Nucleus accumbens (tissue), 56 donors: ENCODE measurements around the gene DEGS2.

Source experiments
- DNase-seq, 56 donors: peaks; one replicate each; lab custom pipeline; 2025; lab: John Stamatoyannopoulos, UW

The DEGS2 gene

DNA sequence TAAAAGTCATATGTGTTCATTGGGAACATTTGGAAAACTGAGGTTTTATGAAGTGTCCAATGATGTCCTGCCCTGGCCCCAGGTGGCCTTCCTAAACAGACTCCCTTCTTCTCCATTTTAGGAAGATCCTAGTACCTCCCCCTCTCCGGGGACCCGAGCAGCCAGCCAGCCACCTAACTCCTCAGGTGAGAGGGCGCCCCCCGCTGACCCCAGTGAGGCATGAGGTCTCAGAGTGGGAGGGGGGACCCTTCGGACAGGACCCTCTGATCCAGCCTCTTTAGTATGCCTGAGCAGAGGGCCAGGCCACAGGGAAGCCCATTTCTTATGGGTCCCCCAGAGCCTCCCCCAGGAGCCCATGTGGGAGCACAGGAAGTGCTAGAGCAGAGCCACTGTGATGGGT, 23.7 kb downstream of the DEGS2 start:
- DNase-seq = no peak

- DNase-seq = peak in 5 of 56 donors; percentile 14 to 56 (median 37)
These were observed 24.4 kb downstream of the DEGS2 start for GRCh38 chr14:100135073-100135472.

GRCh38 chr14:100134586-100134985, 24.9 kb downstream of the DEGS2 start:
- no peak for DNase-seq

DNA sequence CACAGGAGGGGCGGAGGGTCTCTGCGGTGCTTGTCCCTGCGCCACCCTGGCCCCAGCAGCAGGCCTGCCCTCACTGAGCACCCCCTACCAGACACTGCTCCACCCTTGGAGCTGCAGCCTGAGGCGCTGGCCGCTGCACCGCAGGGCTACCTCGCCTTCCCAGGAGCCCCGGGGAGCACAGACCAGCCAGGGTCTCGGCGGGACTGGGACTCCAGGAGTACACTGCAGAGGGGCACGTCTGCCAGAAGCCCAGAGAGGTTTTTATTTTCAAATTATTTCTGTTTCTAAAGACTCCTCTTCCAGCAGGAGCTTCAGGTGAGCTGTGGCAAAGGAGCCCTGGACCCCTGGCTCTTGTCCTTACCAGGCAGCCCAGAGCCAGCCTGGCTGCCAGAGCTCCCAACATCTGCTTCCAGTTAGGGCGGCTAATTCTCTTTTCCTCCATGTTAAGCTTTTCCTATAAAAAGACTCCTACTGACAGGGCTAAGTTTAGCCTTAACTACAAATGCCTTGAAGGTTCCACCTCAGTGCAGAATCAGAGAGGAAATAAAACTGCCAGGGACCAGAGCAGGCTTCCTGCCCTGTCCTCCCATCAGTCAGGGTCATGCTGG, 26.4 kb downstream of the DEGS2 start:
- DNase-seq = no peak

DNA sequence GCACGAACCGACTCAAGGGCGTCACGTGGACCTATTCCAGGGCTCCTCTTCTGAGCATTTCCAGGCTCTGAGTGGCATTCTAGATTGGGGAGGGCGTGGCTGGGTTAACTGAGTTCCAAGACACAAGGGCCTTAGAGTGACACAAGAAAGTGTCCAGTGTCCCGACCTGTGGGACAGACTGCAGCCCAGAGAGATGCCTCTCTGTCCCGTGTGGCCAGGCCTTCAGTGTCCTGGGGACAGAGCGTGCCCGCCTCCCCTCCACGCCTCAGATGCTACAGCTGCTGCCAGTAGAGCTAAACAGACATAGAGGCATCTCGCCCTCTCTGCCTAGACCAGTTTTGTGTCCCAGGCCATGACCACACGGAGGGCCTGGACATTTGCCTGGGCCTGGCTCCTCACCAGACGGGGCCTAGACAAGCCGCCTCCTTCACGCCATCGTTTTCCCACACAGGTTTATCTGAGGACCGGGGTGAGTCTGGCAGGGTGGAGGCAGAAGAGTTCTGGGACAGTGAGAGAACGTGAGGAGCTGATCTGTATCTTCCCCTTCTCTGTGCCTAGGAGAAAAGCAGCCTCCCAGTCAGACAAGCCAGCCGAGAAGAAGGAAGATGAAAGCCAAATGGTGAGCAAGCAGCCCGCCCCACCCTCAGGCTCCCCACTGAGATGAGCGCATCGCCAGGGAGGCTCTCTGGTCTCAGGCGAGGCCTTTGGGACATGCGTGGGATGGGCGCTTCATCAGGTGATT, 27.1 kb downstream of the DEGS2 start:
- DNase-seq = peak in 1 of 56 donors; percentile 15

DNA sequence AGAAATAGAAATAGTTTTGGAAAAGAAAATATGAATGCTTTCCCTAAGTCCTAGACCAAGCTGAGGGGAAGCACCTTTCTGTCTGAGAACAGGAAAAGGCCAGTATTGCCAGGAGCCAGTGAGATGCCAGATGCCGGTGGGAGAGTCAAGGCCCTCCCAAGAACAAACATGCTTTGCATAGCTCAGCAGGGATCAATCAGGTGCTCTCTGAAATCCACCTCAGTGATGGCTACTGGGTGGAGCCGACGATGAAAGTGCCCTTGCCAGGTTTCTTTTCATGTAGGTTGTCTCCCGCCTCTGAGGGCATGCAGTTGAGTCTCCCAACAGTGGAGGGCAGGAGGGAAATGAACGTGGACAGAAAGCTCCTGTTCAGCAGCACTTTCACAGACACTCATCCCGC, 28.3 kb downstream of the DEGS2 start:
- no peak for DNase-seq

DNA sequence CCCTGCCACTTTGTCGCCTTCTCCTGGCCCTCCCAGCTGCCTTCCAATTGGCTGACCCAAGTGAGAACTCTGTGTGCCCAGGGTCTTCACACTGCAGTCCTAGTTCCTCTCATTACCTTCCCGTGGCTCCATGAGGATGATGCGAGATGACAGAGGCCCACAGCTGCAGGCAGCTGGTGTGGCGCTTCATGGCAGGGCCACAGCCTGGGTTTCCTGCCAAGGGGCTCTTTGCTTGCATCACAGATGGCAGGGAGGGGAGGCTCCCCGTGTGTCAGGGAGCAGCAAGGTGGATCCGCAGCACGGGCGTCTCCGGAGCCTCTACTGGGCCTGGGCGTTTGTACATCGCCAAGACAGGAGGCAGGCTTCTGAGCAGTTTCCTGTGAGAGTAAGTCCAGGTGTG, 28.9 kb downstream of the DEGS2 start:
- DNase-seq = no peak

DNA sequence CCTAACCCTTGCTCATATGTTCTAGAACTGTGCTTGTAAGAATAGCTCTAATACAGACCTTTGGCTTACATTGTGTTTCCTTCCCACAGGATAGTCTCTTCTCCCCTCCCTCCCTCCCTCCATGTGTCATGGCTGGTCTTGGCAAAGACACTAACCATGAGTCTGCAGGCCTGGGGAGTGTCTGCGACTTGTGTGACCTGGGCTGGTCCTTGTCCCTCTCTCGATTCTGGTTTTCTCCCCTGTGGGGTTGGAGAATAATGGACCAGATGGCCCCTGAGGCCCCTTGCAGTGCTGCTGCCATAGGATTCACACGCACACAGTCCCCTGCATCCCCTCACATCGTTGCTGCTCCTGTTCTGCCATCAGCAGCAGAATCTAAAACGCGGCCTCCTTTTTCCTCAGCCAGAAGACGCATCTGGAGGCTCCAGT, 30.3 kb downstream of the DEGS2 start:
- no peak for DNase-seq

DNA sequence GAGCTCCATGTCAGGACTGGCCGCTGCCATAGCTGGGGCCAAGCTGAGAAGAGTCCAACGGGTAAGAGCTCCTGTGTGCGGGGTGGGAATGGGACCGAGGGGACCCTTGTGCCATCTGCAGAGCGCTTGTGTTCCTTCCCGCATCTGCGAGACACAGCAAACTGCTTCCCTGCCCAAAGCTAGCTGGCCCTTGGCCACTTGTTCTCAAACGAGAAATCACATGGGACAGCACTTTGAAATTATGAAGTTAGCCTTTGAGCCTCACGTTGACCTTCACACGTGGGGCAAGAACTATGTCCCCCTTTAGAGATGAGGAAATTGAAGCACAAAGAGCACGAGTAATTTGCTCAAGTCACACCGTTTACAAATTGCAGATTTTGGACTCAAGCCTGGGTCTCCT, 30.8 kb downstream of the DEGS2 start:
- DNase-seq = no peak

- no peak for DNase-seq
These were observed 31.5 kb downstream of the DEGS2 start for GRCh38 chr14:100127853-100128455.

GRCh38 chr14:100126401-100126800, 33.0 kb downstream of the DEGS2 start:
- DNase-seq = no peak

GRCh38 chr14:100124551-100125088, 34.8 kb downstream of the DEGS2 start:
- DNase-seq = no peak

- DNase-seq = no peak
These were observed 35.8 kb downstream of the DEGS2 start for GRCh38 chr14:100123618-100124017.

- DNase-seq = no peak
These were observed 36.8 kb downstream of the DEGS2 start for GRCh38 chr14:100122481-100123223.

GRCh38 chr14:100121643-100122480, 37.6 kb downstream of the DEGS2 start:
- DNase-seq = no peak

- DNase-seq = peak in 22 of 56 donors; percentile 12 to 67 (median 38)
These were observed 38.7 kb downstream of the DEGS2 start for GRCh38 chr14:100120522-100121269.

- no peak for DNase-seq
These were observed 40.2 kb downstream of the DEGS2 start for GRCh38 chr14:100119251-100119650.

DNA sequence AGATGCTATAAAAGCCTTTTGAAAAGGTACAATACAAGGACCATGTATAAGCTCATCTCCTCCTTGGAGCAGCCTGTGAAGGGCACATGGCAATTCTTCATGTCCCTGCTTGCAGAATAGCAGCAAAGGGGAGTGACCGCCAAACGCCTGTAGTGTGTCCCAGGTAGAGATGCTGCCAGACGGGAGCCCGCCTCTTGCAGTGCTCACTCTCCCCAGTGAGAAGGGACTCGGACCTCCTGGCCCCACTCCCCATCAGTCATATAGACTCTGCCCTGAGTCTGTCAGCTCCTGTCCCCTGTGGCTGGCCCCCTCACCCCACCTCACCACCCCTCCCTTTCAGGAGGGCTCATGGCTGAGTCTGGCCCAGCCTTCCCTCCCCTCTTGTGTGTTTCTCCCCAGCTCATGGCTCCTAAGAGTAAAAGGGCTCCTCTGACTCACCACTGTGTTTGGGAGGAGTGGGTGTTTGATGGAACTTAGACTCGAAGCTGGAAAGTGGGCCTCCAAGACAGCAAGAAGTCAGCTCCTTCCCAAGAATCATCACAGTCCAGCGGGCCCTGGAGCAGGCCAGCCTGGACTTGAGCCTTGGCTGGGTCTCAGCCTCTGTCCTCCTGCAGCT, 40.9 kb downstream of the DEGS2 start:
- peak in 2 of 56 donors; percentile 19 for DNase-seq
